Measurements from ENCODE around the gene LIPC.

LIPC gene

DNA sequence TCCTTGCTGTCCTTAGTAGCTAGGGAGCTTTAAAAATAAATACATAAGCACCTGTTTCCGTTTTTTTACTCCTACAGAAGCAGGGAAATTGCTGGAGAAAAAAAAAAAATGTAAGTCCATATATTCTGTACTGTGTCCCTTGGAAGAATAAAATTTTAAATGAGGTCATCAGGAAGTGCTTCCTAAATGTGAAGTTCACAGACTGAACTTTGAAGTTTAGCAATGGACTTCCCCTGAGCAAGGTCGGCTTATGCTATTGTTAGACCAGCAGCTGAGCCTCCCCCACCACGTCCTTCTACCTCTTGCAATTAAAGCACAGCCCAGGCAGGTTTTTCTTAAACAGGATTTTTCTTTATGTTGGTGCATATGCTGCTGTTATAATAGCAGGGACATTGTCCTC lies 26.3 kb downstream of the LIPC start (continued):
- TF ChIP-seq, protein P1, sequence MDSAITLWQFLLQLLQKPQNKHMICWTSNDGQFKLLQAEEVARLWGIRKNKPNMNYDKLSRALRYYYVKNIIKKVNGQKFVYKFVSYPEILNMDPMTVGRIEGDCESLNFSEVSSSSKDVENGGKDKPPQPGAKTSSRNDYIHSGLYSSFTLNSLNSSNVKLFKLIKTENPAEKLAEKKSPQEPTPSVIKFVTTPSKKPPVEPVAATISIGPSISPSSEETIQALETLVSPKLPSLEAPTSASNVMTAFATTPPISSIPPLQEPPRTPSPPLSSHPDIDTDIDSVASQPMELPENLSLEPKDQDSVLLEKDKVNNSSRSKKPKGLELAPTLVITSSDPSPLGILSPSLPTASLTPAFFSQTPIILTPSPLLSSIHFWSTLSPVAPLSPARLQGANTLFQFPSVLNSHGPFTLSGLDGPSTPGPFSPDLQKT (IDR thresholded peaks at IDR 0.05; ENCODE audit: borderline replicate concordance, low read depth, low read length): no peak
- TF ChIP-seq, protein P2, sequence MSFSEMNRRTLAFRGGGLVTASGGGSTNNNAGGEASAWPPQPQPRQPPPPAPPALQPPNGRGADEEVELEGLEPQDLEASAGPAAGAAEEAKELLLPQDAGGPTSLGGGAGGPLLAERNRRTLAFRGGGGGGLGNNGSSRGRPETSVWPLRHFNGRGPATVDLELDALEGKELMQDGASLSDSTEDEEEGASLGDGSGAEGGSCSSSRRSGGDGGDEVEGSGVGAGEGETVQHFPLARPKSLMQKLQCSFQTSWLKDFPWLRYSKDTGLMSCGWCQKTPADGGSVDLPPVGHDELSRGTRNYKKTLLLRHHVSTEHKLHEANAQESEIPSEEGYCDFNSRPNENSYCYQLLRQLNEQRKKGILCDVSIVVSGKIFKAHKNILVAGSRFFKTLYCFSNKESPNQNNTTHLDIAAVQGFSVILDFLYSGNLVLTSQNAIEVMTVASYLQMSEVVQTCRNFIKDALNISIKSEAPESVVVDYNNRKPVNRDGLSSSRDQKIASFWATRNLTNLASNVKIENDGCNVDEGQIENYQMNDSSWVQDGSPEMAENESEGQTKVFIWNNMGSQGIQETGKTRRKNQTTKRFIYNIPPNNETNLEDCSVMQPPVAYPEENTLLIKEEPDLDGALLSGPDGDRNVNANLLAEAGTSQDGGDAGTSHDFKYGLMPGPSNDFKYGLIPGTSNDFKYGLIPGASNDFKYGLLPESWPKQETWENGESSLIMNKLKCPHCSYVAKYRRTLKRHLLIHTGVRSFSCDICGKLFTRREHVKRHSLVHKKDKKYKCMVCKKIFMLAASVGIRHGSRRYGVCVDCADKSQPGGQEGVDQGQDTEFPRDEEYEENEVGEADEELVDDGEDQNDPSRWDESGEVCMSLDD (tag by site-specific recombination; IDR thresholded peaks at IDR 0.05): no peak
- TF ChIP-seq, protein P3, sequence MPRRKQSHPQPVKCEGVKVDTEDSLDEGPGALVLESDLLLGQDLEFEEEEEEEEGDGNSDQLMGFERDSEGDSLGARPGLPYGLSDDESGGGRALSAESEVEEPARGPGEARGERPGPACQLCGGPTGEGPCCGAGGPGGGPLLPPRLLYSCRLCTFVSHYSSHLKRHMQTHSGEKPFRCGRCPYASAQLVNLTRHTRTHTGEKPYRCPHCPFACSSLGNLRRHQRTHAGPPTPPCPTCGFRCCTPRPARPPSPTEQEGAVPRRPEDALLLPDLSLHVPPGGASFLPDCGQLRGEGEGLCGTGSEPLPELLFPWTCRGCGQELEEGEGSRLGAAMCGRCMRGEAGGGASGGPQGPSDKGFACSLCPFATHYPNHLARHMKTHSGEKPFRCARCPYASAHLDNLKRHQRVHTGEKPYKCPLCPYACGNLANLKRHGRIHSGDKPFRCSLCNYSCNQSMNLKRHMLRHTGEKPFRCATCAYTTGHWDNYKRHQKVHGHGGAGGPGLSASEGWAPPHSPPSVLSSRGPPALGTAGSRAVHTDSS (tag by site-specific recombination; IDR thresholded peaks at IDR 0.05): no peak
- TF ChIP-seq ZNF169 (tag by site-specific recombination; IDR thresholded peaks at IDR 0.05) (no peak), ZNF558 (tag by site-specific recombination; IDR thresholded peaks at IDR 0.05) (no peak), ZNF133 (tag by site-specific recombination; IDR thresholded peaks at IDR 0.05) (no peak), ZNF302 (tag by site-specific recombination; IDR thresholded peaks at IDR 0.05; ENCODE audit: low read depth) (no peak), ZSCAN16 (tag by site-specific recombination; IDR thresholded peaks at IDR 0.05) (no peak)

DNA sequence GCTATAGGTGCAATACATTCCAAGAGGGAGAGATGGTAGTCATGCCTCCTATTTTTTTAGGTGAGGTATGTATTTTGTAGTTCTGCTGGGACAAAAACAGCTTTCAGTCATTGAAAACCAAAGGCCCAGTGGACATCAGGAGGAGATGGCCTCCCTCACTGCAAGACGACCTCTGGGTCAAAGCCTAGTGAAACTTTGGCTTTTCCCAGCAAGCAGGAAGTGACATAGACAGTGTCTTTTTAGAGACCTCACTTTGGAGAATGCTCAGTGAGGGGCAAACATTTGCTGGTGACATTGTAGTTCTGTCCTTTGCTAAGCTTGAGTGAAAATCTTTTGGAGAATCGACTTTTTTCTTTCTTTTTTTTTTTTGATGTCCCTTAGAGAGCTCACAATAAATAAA lies 27.3 kb downstream of the LIPC start:
- TF ChIP-seq, protein P4, sequence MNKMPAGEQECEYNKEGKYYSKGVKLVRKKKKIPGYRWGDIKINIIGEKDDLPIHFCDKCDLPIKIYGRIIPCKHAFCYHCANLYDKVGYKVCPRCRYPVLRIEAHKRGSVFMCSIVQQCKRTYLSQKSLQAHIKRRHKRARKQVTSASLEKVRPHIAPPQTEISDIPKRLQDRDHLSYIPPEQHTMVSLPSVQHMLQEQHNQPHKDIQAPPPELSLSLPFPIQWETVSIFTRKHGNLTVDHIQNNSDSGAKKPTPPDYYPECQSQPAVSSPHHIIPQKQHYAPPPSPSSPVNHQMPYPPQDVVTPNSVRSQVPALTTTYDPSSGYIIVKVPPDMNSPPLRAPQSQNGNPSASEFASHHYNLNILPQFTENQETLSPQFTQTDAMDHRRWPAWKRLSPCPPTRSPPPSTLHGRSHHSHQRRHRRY (tag by site-specific recombination; IDR thresholded peaks at IDR 0.05): no peak
- TF ChIP-seq, protein P5, sequence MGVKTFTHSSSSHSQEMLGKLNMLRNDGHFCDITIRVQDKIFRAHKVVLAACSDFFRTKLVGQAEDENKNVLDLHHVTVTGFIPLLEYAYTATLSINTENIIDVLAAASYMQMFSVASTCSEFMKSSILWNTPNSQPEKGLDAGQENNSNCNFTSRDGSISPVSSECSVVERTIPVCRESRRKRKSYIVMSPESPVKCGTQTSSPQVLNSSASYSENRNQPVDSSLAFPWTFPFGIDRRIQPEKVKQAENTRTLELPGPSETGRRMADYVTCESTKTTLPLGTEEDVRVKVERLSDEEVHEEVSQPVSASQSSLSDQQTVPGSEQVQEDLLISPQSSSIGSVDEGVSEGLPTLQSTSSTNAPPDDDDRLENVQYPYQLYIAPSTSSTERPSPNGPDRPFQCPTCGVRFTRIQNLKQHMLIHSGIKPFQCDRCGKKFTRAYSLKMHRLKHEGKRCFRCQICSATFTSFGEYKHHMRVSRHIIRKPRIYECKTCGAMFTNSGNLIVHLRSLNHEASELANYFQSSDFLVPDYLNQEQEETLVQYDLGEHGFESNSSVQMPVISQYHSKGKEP (tag by site-specific recombination; IDR thresholded peaks at IDR 0.05): no peak
- no peak for TF ChIP-seq ZFHX2 (tag by site-specific recombination; conservative IDR thresholded peaks at IDR 0.05)
- TF ChIP-seq, protein P6, sequence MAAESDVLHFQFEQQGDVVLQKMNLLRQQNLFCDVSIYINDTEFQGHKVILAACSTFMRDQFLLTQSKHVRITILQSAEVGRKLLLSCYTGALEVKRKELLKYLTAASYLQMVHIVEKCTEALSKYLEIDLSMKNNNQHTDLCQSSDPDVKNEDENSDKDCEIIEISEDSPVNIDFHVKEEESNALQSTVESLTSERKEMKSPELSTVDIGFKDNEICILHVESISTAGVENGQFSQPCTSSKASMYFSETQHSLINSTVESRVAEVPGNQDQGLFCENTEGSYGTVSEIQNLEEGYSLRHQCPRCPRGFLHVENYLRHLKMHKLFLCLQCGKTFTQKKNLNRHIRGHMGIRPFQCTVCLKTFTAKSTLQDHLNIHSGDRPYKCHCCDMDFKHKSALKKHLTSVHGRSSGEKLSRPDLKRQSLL (tag by site-specific recombination; IDR thresholded peaks at IDR 0.05): no peak
- no peak for TF ChIP-seq ZNF132 (tag by site-specific recombination; IDR thresholded peaks at IDR 0.05; ENCODE audit: borderline replicate concordance)
- no peak for TF ChIP-seq HOXD13 (CRISPR knock-in tag; IDR thresholded peaks at IDR 0.05; ENCODE audit: borderline replicate concordance)
- TF ChIP-seq, protein P7, sequence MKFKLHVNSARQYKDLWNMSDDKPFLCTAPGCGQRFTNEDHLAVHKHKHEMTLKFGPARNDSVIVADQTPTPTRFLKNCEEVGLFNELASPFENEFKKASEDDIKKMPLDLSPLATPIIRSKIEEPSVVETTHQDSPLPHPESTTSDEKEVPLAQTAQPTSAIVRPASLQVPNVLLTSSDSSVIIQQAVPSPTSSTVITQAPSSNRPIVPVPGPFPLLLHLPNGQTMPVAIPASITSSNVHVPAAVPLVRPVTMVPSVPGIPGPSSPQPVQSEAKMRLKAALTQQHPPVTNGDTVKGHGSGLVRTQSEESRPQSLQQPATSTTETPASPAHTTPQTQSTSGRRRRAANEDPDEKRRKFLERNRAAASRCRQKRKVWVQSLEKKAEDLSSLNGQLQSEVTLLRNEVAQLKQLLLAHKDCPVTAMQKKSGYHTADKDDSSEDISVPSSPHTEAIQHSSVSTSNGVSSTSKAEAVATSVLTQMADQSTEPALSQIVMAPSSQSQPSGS (tag by site-specific recombination; IDR thresholded peaks at IDR 0.05; ENCODE audit: low read depth): no peak
- no peak for TF ChIP-seq ZNF791 (tag by site-specific recombination; IDR thresholded peaks at IDR 0.05)
- TF ChIP-seq ZFP41 (tag by site-specific recombination; IDR thresholded peaks at IDR 0.05; ENCODE audit: borderline replicate concordance): no peak
- no peak for TF ChIP-seq ZNF660 (tag by site-specific recombination; IDR thresholded peaks at IDR 0.05)
- TF ChIP-seq ZSCAN16 (tag by site-specific recombination; IDR thresholded peaks at IDR 0.05): no peak
- Histone ChIP-seq H3K9me3 (ENCODE audit: control insufficient read depth, insufficient read depth, low read depth, low read length) (no peaks in the 10 kb centered on the region), H3K27ac (ENCODE audit: extremely low read depth, low read depth, low read length) (no peak overlapping the region), H3K4me1 (ENCODE audit: control insufficient read depth, insufficient read depth, low read length) (no peaks in the 10 kb centered on the region), H3K36me3 (ENCODE audit: control insufficient read depth in 2 of 2, insufficient read depth in 1 of 2, low read length in 2 of 2) (no peaks in the 10 kb centered on the region), H3K4me3 (ENCODE audit: low read depth, low read length) (no peak overlapping the region)
- POLR2A ChIA-PET: no interaction called here
- CTCF ChIA-PET: no interaction called here

All from HEK293 (cell line).